Testis (tissue), 3 donors: ENCODE data around the gene TRIP10. TPM values are rescaled to one million over a fixed set of nuclear protein-coding genes. Genes with fewer than 3 reads are reported as not detected.

Source experiments
- DNase-seq: peaks from one replicate; pipeline ENCODE4 v3.0.0-alpha.2; 2019
- H3K27ac ChIP-seq, 2 donors: fragments of 200-600 bp; sonication (generic); one replicate each; pipeline ENCODE4 v1.5.1; 2019
- H3K27me3 ChIP-seq: fragments of 200-600 bp; sonication (generic); one replicate; pipeline ENCODE4 v1.5.1; 2019
- H3K36me3 ChIP-seq: fragments of 200-600 bp; sonication (generic); one replicate; pipeline ENCODE4 v1.5.1; 2017; ENCODE audit warnings: low read depth; ENCODE audit errors: missing control alignments
- H3K4me1 ChIP-seq: fragments of 200-600 bp; sonication (generic); one replicate; pipeline ENCODE4 v1.5.1; 2019
- H3K4me3 ChIP-seq, 2 donors: fragments of 200-600 bp; sonication (generic); one replicate each; pipeline ENCODE4 v1.5.1; 2017 to 2019
- H3K9me3 ChIP-seq: fragments of 200-600 bp; sonication (generic); one replicate; pipeline ENCODE4 v1.5.1; 2017
- POLR2A ChIP-seq: fragments of 450-650 bp; IDR thresholded peaks from one replicate; pipeline ENCODE4 v1.6.1; 2017; ENCODE audit warnings: antibody characterized with exemption, mild to moderate bottlenecking, moderate library complexity
- WGBS, 2 donors: methylation state at CpG; one replicate each; pipeline ENCODE4 v1.1.5; 2018; 5-methylcytosine and 5-hydroxymethylcytosine counted together
- intact Hi-C: fragments of 100-400 bp; cut with DNase I; formaldehyde crosslinking; loops from one replicate; pipeline ENCODE4 v1.15.1; 2023; ENCODE audit warnings: low total_unique reads
- polyA plus RNA-seq: library from polyadenylated mRNA; stranded (reverse); fragments of 350-450 nt; fragmentation: Illumina TruSeq; extraction: RNeasy Lipid Tissue Mini Kit (QIAGEN cat#74804); gene quantifications from one replicate; pipeline ENCODE4 v1.2.3, GENCODE V29; 2014; ENCODE audit warnings: low read depth, low replicate concordance; ENCODE audit not compliant: insufficient read depth
- total RNA-seq, 2 donors: library from RNA; depleted of rRNA; stranded (reverse); fragments of >200 nt; gene quantifications; one replicate each; pipeline ENCODE4 v1.2.3, GENCODE V29; 2016
- TF ChIP-seq, protein P1 (sequence below), 3 experiments: fragments of 450-650 bp in 2 of 3; fragments of 200-600 bp in 1 of 3; sonication (generic) in 1 of 3; IDR thresholded peaks; one replicate each; pipeline ENCODE4 v1.5.1; 2016 to 2019; ENCODE audit warnings: antibody characterized with exemption in 3 of 3, mild to moderate bottlenecking in 2 of 3, moderate library complexity in 1 of 3

Gene TRIP10
- total and polyA plus RNA-seq, 3 donors from 2014 or later: 60.4 to 65.8 (median 62.7) TPM

- no peaks in the 10 kb centered on the region for H3K9me3 ChIP-seq
- no peaks in the 10 kb centered on the region for H3K27me3 ChIP-seq
- H3K27ac ChIP-seq: no peak overlapping the region
- 65 to 79% methylated on average over 2 to 17 of the region's 20 CpGs for WGBS, 2 donors
- no peak overlapping the region for H3K4me3 ChIP-seq
- TF ChIP-seq, protein P1, sequence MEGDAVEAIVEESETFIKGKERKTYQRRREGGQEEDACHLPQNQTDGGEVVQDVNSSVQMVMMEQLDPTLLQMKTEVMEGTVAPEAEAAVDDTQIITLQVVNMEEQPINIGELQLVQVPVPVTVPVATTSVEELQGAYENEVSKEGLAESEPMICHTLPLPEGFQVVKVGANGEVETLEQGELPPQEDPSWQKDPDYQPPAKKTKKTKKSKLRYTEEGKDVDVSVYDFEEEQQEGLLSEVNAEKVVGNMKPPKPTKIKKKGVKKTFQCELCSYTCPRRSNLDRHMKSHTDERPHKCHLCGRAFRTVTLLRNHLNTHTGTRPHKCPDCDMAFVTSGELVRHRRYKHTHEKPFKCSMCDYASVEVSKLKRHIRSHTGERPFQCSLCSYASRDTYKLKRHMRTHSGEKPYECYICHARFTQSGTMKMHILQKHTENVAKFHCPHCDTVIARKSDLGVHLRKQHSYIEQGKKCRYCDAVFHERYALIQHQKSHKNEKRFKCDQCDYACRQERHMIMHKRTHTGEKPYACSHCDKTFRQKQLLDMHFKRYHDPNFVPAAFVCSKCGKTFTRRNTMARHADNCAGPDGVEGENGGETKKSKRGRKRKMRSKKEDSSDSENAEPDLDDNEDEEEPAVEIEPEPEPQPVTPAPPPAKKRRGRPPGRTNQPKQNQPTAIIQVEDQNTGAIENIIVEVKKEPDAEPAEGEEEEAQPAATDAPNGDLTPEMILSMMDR (IDR thresholded peaks at IDR 0.05): no peak
- no peak for TF ChIP-seq POLR2A
- intact Hi-C loops: no loop called here
- H3K4me1 ChIP-seq: peaks cover 15% of the 10 kb centered on the region
- DNase-seq: no peak
- no peaks in the 10 kb centered on the region for H3K36me3 ChIP-seq
Measured at GRCh38 chr19:6750062-6750461, 10.6 kb downstream of the TRIP10 start.

GRCh38 chr19:6751189-6751588 lies 11.7 kb downstream of the TRIP10 start:
- no peaks in the 10 kb centered on the region for H3K27me3 ChIP-seq
- no peaks in the 10 kb centered on the region for H3K36me3 ChIP-seq
- intact Hi-C loops: no loop called here
- H3K9me3 ChIP-seq: no peaks in the 10 kb centered on the region
- WGBS, 2 donors: 92 to 94% methylated on average over 16 of the region's 16 CpGs
- peaks cover 9% of the 10 kb centered on the region for H3K4me1 ChIP-seq
- H3K27ac ChIP-seq: no peak overlapping the region
- no peak overlapping the region for H3K4me3 ChIP-seq
- DNase-seq: no peak
- TF ChIP-seq, protein P1 (IDR thresholded peaks at IDR 0.05): no peak
- no peak for TF ChIP-seq POLR2A

GRCh38 chr19:6752256-6753177 lies 13.0 kb downstream of the TRIP10 start:
- WGBS, 2 donors: 32 to 48% methylated on average over 8 to 49 of the region's 50 CpGs
- H3K4me3 ChIP-seq: peak overlapping the region; percentile 18 to 46
- no peaks in the 10 kb centered on the region for H3K9me3 ChIP-seq
- TF ChIP-seq, protein P1 (IDR thresholded peaks at IDR 0.05): no peak
- no peak for TF ChIP-seq POLR2A
- no peak for DNase-seq
- no peaks in the 10 kb centered on the region for H3K27me3 ChIP-seq
- intact Hi-C loops: no loop called here
- no peaks in the 10 kb centered on the region for H3K36me3 ChIP-seq
- peaks cover 9% of the 10 kb centered on the region for H3K4me1 ChIP-seq
- H3K27ac ChIP-seq: no peak overlapping the region

- Histone ChIP-seq H3K27ac (peak overlapping the region in 1 of 2 donors; percentile 50), H3K9me3 (no peaks in the 10 kb centered on the region), H3K4me1 (peaks cover 9% of the 10 kb centered on the region), H3K27me3 (no peaks in the 10 kb centered on the region), H3K36me3 (no peaks in the 10 kb centered on the region), H3K4me3 (peak overlapping the region; percentile 31 to 46)
- intact Hi-C loops: no loop called here
- WGBS, 2 donors: 11 to 19% methylated on average over 11 to 45 of the region's 50 CpGs
- no peak for TF ChIP-seq POLR2A
- TF ChIP-seq, protein P1 (IDR thresholded peaks at IDR 0.05): peak; percentile 21 to 44 (median 36)
- peak; percentile 86 for DNase-seq
Measured at GRCh38 chr19:6753178-6754031, 13.9 kb downstream of the TRIP10 start.
